Immature natural killer cell (primary cell): ENCODE data around the gene TMEM229B. TPM values are rescaled to one million over a fixed set of nuclear protein-coding genes. Genes with fewer than 3 reads are reported as not detected.
"Not testable (repeated sequence)": the region's sequence is repeated elsewhere in the genome, so short reads cannot be mapped to it uniquely, and the experiment has no call there.

Experiments
- DNase-seq, 3 donors: peaks; one replicate each; pipeline ENCODE4 v3.0.0; 2022; ENCODE audit warnings: mixed read lengths in 1 of 3
- H3K27ac Mint-ChIP-seq, 6 donors: one replicate each; pipeline ENCODE4 v1.8.0; 2020; ENCODE audit warnings: mixed read lengths in 6 of 6, mild to moderate bottlenecking in 5 of 6, inconsistent platforms in 4 of 6, moderate library complexity in 3 of 6
- H3K27me3 Mint-ChIP-seq, 3 donors: one replicate each; pipeline ENCODE4 v1.8.0; 2020 to 2021; ENCODE audit warnings: low read depth in 3 of 3, mild to moderate bottlenecking in 3 of 3, mixed read lengths in 3 of 3, moderate library complexity in 3 of 3, inconsistent platforms in 1 of 3
- H3K36me3 Mint-ChIP-seq, 3 donors: one replicate each; pipeline ENCODE4 v1.8.0; 2020; ENCODE audit warnings: mixed read lengths in 3 of 3, inconsistent platforms in 2 of 3, mild to moderate bottlenecking in 2 of 3
- H3K4me1 Mint-ChIP-seq, 2 donors: one replicate each; pipeline ENCODE4 v1.8.0; 2020; ENCODE audit warnings: inconsistent platforms in 2 of 2, mild to moderate bottlenecking in 2 of 2, mixed read lengths in 2 of 2, moderate library complexity in 1 of 2
- H3K4me3 Mint-ChIP-seq, 5 donors: one replicate each; pipeline ENCODE4 v1.8.0; 2020; ENCODE audit warnings: mild to moderate bottlenecking in 5 of 5, mixed read lengths in 5 of 5, inconsistent platforms in 3 of 5, moderate library complexity in 3 of 5
- H3K9me3 Mint-ChIP-seq, 6 donors: one replicate each; pipeline ENCODE4 v1.8.0; 2020; ENCODE audit warnings: mild to moderate bottlenecking in 6 of 6, mixed read lengths in 6 of 6, inconsistent platforms in 4 of 6, moderate library complexity in 3 of 6
- polyA plus RNA-seq, 3 donors: library from polyadenylated mRNA; unstranded; fragments of 300-500 nt; fragmentation: Illumina TruSeq; gene quantifications; one replicate each; pipeline ENCODE4 v1.2.3, GENCODE V29; 2021

Gene TMEM229B
- polyA plus RNA-seq, 3 donors from 2014 or later, result 28.0 to 67.1 (median 35.8) TPM

- H3K27ac Mint-ChIP-seq, result no peak overlapping the region
- DNase-seq, result no peak
- H3K27me3 Mint-ChIP-seq, result peaks cover under 1 to 4% (median 4%) of the 10 kb centered on the region in 3 donors
- peaks cover 37 to 61% of the 10 kb centered on the region in 2 donors for H3K4me1 Mint-ChIP-seq
- H3K36me3 Mint-ChIP-seq, result peaks cover 8 to 18% (median 13%) of the 10 kb centered on the region in 3 donors
- H3K4me3 Mint-ChIP-seq, result no peak overlapping the region
- no peaks in the 10 kb centered on the region for H3K9me3 Mint-ChIP-seq
Measured at GRCh38 chr14:67472726-67473125, 15.8 kb downstream of the TMEM229B start.

GRCh38 chr14:67469954-67470353 lies 18.6 kb downstream of the TMEM229B start:
- Mint-ChIP-seq H3K4me3 (no peak overlapping the region), H3K27me3 (peaks cover 2 to 12% (median 3%) of the 10 kb centered on the region in 3 donors), H3K36me3 (peaks cover 4 to 17% (median 13%) of the 10 kb centered on the region in 3 donors), H3K27ac (peak overlapping the region in 3 of 6 donors; percentile 45 to 80 (median 51)), H3K9me3 (no peaks in the 10 kb centered on the region), H3K4me1 (peaks cover 38 to 59% of the 10 kb centered on the region in 2 donors)
- DNase-seq, result no peak

GRCh38 chr14:67468378-67468730 lies 20.2 kb downstream of the TMEM229B start:
- DNase-seq, result no peak
- Mint-ChIP-seq H3K27ac (peak overlapping the region in 2 of 6 donors; percentile 55 to 56), H3K9me3 (no peaks in the 10 kb centered on the region), H3K4me3 (peak overlapping the region; percentile 35 to 81 (median 59)), H3K4me1 (peaks cover 41 to 66% of the 10 kb centered on the region in 2 donors), H3K27me3 (peaks cover 3 to 15% (median 9%) of the 10 kb centered on the region in 3 donors), H3K36me3 (peaks cover 0 to 18% (median 12%) of the 10 kb centered on the region in 3 donors)

- no peaks in the 10 kb centered on the region for H3K9me3 Mint-ChIP-seq
- no peak for DNase-seq
- peak overlapping the region in 3 of 5 donors; percentile 81 to 84 (median 83) for H3K4me3 Mint-ChIP-seq
- H3K4me1 Mint-ChIP-seq, result peaks cover 40 to 66% of the 10 kb centered on the region in 2 donors
- peaks cover 0 to 18% (median 12%) of the 10 kb centered on the region in 3 donors for H3K36me3 Mint-ChIP-seq
- H3K27ac Mint-ChIP-seq, result peak overlapping the region in 2 of 6 donors; percentile 41 to 72
- peaks cover 3 to 16% (median 9%) of the 10 kb centered on the region in 3 donors for H3K27me3 Mint-ChIP-seq
Measured at GRCh38 chr14:67467134-67467533, 21.4 kb downstream of the TMEM229B start.

GRCh38 chr14:67464879-67465278 lies 23.6 kb downstream of the TMEM229B start:
- Mint-ChIP-seq H3K36me3 (peaks cover 0 to 18% (median 8%) of the 10 kb centered on the region in 3 donors), H3K27ac (peak overlapping the region in 2 of 6 donors; percentile 8 to 24), H3K4me1 (peaks cover 37 to 52% of the 10 kb centered on the region in 2 donors), H3K27me3 (peaks cover 3 to 16% (median 9%) of the 10 kb centered on the region in 3 donors), H3K9me3 (no peaks in the 10 kb centered on the region), H3K4me3 (no peak overlapping the region)
- no peak for DNase-seq

GRCh38 chr14:67464377-67464776 lies 24.1 kb downstream of the TMEM229B start:
- Mint-ChIP-seq H3K4me1 (peaks cover 33 to 48% of the 10 kb centered on the region in 2 donors), H3K27ac (peak overlapping the region in 1 of 6 donors; percentile 24), H3K4me3 (no peak overlapping the region), H3K36me3 (peaks cover 0 to 18% (median 8%) of the 10 kb centered on the region in 3 donors), H3K9me3 (no peaks in the 10 kb centered on the region), H3K27me3 (peaks cover 3 to 16% (median 9%) of the 10 kb centered on the region in 3 donors)
- DNase-seq, result no peak

- peaks cover 0 to 18% (median 8%) of the 10 kb centered on the region in 3 donors for H3K36me3 Mint-ChIP-seq
- no peak overlapping the region for H3K4me3 Mint-ChIP-seq
- H3K4me1 Mint-ChIP-seq, result peaks cover 29 to 45% of the 10 kb centered on the region in 2 donors
- DNase-seq, result no peak
- no peaks in the 10 kb centered on the region for H3K9me3 Mint-ChIP-seq
- peak overlapping the region in 1 of 6 donors; percentile 42 for H3K27ac Mint-ChIP-seq
- peaks cover 3 to 16% (median 9%) of the 10 kb centered on the region in 3 donors for H3K27me3 Mint-ChIP-seq
Measured at GRCh38 chr14:67463900-67464299, 24.6 kb downstream of the TMEM229B start.

GRCh38 chr14:67461996-67462395 lies 26.5 kb downstream of the TMEM229B start:
- peak overlapping the region in 1 of 6 donors; percentile 52 for H3K27ac Mint-ChIP-seq
- H3K4me1 Mint-ChIP-seq, result peaks cover 14 to 26% of the 10 kb centered on the region in 2 donors
- H3K27me3 Mint-ChIP-seq, result peaks cover 0 to 8% (median 6%) of the 10 kb centered on the region in 3 donors

GRCh38 chr14:67461341-67461985 lies 27.1 kb downstream of the TMEM229B start:
- no peak for DNase-seq
- H3K9me3 Mint-ChIP-seq, result no peaks in the 10 kb centered on the region
- peaks cover 0 to 6% (median 6%) of the 10 kb centered on the region in 3 donors for H3K27me3 Mint-ChIP-seq
- H3K4me3 Mint-ChIP-seq, result no peak overlapping the region
- H3K4me1 Mint-ChIP-seq, result peaks cover 12 to 22% of the 10 kb centered on the region in 2 donors
- H3K27ac Mint-ChIP-seq, result no peak overlapping the region
- H3K36me3 Mint-ChIP-seq, result peaks cover 0 to 14% (median 5%) of the 10 kb centered on the region in 3 donors

More at GRCh38 chr14:67461996-67462395, 26.5 kb downstream of the TMEM229B start:
- DNase-seq, result no peak
- H3K9me3 Mint-ChIP-seq, result no peaks in the 10 kb centered on the region
- H3K4me3 Mint-ChIP-seq, result no peak overlapping the region
- H3K36me3 Mint-ChIP-seq, result peaks cover 0 to 17% (median 7%) of the 10 kb centered on the region in 3 donors

- no peak overlapping the region for H3K4me3 Mint-ChIP-seq
- H3K27ac Mint-ChIP-seq, result no peak overlapping the region
- peaks cover 0 to 6% (median 5%) of the 10 kb centered on the region in 3 donors for H3K27me3 Mint-ChIP-seq
- no peaks in the 10 kb centered on the region for H3K9me3 Mint-ChIP-seq
- H3K4me1 Mint-ChIP-seq, result peaks cover 2 to 8% of the 10 kb centered on the region in 2 donors
- no peak for DNase-seq
- H3K36me3 Mint-ChIP-seq, result peaks cover 0 to 5% (median 0%) of the 10 kb centered on the region in 3 donors
Measured at GRCh38 chr14:67459336-67459735, 29.2 kb downstream of the TMEM229B start.

- H3K27ac Mint-ChIP-seq, result no peak overlapping the region
- H3K4me3 Mint-ChIP-seq, result no peak overlapping the region
- H3K36me3 Mint-ChIP-seq, result no peaks in the 10 kb centered on the region
- H3K9me3 Mint-ChIP-seq, result no peaks in the 10 kb centered on the region
- peaks cover 0 to 5% (median 3%) of the 10 kb centered on the region in 3 donors for H3K27me3 Mint-ChIP-seq
- DNase-seq, result no peak
- H3K4me1 Mint-ChIP-seq, result no peaks in the 10 kb centered on the region
Measured at GRCh38 chr14:67457782-67458181, 30.7 kb downstream of the TMEM229B start.

GRCh38 chr14:67456732-67457131 lies 31.8 kb downstream of the TMEM229B start:
- no peaks in the 10 kb centered on the region for H3K9me3 Mint-ChIP-seq
- H3K4me3 Mint-ChIP-seq, result no peak overlapping the region
- no peaks in the 10 kb centered on the region for H3K4me1 Mint-ChIP-seq
- H3K27ac Mint-ChIP-seq, result no peak overlapping the region
- H3K27me3 Mint-ChIP-seq, result peaks cover 2 to 4% (median 3%) of the 10 kb centered on the region in 3 donors
- H3K36me3 Mint-ChIP-seq, result peaks cover 0 to under 1% (median 0%) of the 10 kb centered on the region in 3 donors
- DNase-seq, result no peak

- Mint-ChIP-seq H3K27ac (no peak overlapping the region), H3K4me3 (no peak overlapping the region), H3K36me3 (peaks cover 3 to 7% (median 6%) of the 10 kb centered on the region in 3 donors), H3K4me1 (no peaks in the 10 kb centered on the region), H3K9me3 (no peaks in the 10 kb centered on the region), H3K27me3 (peaks cover 3 to 4% (median 4%) of the 10 kb centered on the region in 3 donors)
- no peak for DNase-seq
Measured at GRCh38 chr14:67453575-67454300, 34.8 kb downstream of the TMEM229B start.

- not testable (repeated sequence) for DNase-seq, H3K4me1 Mint-ChIP-seq, H3K27me3 Mint-ChIP-seq, H3K27ac Mint-ChIP-seq, H3K4me3 Mint-ChIP-seq, H3K36me3 Mint-ChIP-seq, H3K9me3 Mint-ChIP-seq
Measured at GRCh38 chr14:67451667-67452066, 36.9 kb downstream of the TMEM229B start.
